Breast epithelium (tissue), 4 donors: ENCODE measurements around the gene ABI3. TPM values are rescaled to one million over a fixed set of nuclear protein-coding genes. Genes with fewer than 3 reads are reported as not detected.

Experiments used
- DNase-seq, 2 donors: peaks; one replicate each; pipeline ENCODE4 v3.0.0-alpha.2; 2019; ENCODE audit warnings: low spot score in 2 of 2
- H3K27ac ChIP-seq, 2 donors: fragments of 200-600 bp; sonication (generic) in 1 of 2; one replicate each; pipeline ENCODE4 v1.5.1; 2016 to 2019; ENCODE audit warnings: mild to moderate bottlenecking in 1 of 2
- H3K27me3 ChIP-seq, 2 donors: fragments of 200-600 bp; sonication (generic) in 1 of 2; one replicate each; pipeline versions ENCODE4 v1.5.1 to v1.6.0; 2017 to 2019; ENCODE audit warnings: control low read depth in 1 of 2, mild to moderate bottlenecking in 1 of 2
- H3K36me3 ChIP-seq: fragments of 200-600 bp; one replicate; pipeline ENCODE4 v1.5.1; 2019
- H3K4me1 ChIP-seq, 2 donors: fragments of 200-600 bp; sonication (generic); one replicate each; pipeline ENCODE4 v1.5.1; 2016 to 2019; ENCODE audit warnings: control low read depth in 1 of 2
- H3K4me3 ChIP-seq, 3 donors: fragments of 200-600 bp; sonication (generic); 1 replicate in 2 of 3; 2 replicates in 1 of 3; pipeline ENCODE4 v1.5.1; 2016 to 2019; ENCODE audit warnings: mild to moderate bottlenecking in 3 of 3, moderate library complexity in 2 of 3
- H3K9me3 ChIP-seq, 2 donors: fragments of 200-600 bp; sonication (generic) in 1 of 2; one replicate each; pipeline ENCODE4 v1.5.1; 2016 to 2019; ENCODE audit warnings: control low read depth in 1 of 2
- CTCF ChIP-seq, 3 donors: fragments of 450-650 bp; IDR thresholded peaks; one replicate each; pipeline ENCODE4 v1.5.1; 2016 to 2017; ENCODE audit warnings: antibody characterized with exemption in 3 of 3, mild to moderate bottlenecking in 3 of 3, moderate library complexity in 3 of 3
- POLR2A ChIP-seq: fragments of 450-650 bp; IDR thresholded peaks from one replicate; pipeline ENCODE4 v1.6.1; 2016; ENCODE audit warnings: antibody characterized with exemption, mild to moderate bottlenecking, moderate library complexity
- POLR2AphosphoS5 ChIP-seq, 3 donors: sonication (generic); formaldehyde crosslinking; IDR thresholded peaks; one replicate each; pipeline ENCODE4 v1.6.1; 2017; ENCODE audit warnings: antibody characterized with exemption in 3 of 3
- intact Hi-C: fragments of 100-400 bp; cut with DNase I; formaldehyde crosslinking; loops from one replicate; pipeline ENCODE4 v1.15.1; 2023; ENCODE audit warnings: low total_unique reads
- total RNA-seq, 3 donors: library from RNA; depleted of rRNA; stranded (reverse); fragments of >200 nt; gene quantifications; one replicate each; pipeline ENCODE4 v1.1.0, GENCODE V29; 2016

ABI3 gene
- total RNA-seq, 3 donors from 2014 or later, result 1.9 to 5.2 (median 5.1) TPM

GRCh38 chr17:49198211-49198610 lies 12.3 kb upstream of the ABI3 start:
- H3K4me1 ChIP-seq, result no peaks in the 10 kb centered on the region
- no peaks in the 10 kb centered on the region for H3K9me3 ChIP-seq
- H3K27me3 ChIP-seq, result no peaks in the 10 kb centered on the region
- intact Hi-C loops, result no loop called here
- no peak for DNase-seq
- H3K27ac ChIP-seq, result no peak overlapping the region
- no peaks in the 10 kb centered on the region for H3K36me3 ChIP-seq
- no peak overlapping the region for H3K4me3 ChIP-seq
- TF ChIP-seq POLR2AphosphoS5 (IDR thresholded peaks at IDR 0.05) (no peak), POLR2A (no peak), CTCF (IDR thresholded peaks at IDR 0.05) (no peak)

GRCh38 chr17:49200423-49201083 lies 10.0 kb upstream of the ABI3 start:
- Histone ChIP-seq H3K27ac (no peak overlapping the region), H3K36me3 (no peaks in the 10 kb centered on the region), H3K4me3 (no peak overlapping the region), H3K9me3 (no peaks in the 10 kb centered on the region), H3K27me3 (no peaks in the 10 kb centered on the region), H3K4me1 (no peaks in the 10 kb centered on the region)
- no peak for TF ChIP-seq POLR2AphosphoS5 (IDR thresholded peaks at IDR 0.05)
- TF ChIP-seq CTCF (IDR thresholded peaks at IDR 0.05), result no peak
- no peak for TF ChIP-seq POLR2A
- intact Hi-C loops, result no loop called here
- no peak for DNase-seq

GRCh38 chr17:49201481-49201927 lies 9.0 kb upstream of the ABI3 start:
- Histone ChIP-seq H3K4me1 (no peaks in the 10 kb centered on the region), H3K4me3 (no peak overlapping the region), H3K27ac (no peak overlapping the region), H3K36me3 (no peaks in the 10 kb centered on the region), H3K27me3 (no peaks in the 10 kb centered on the region), H3K9me3 (no peaks in the 10 kb centered on the region)
- TF ChIP-seq POLR2A (no peak), CTCF (IDR thresholded peaks at IDR 0.05) (no peak)
- intact Hi-C loops, result no loop called here
- no peak for DNase-seq

- intact Hi-C loops, result no loop called here
- no peak for DNase-seq
Measured at GRCh38 chr17:49203796-49204195, 6.7 kb upstream of the ABI3 start.

More at GRCh38 chr17:49203796-49204195, 6.7 kb upstream of the ABI3 start:
- no peaks in the 10 kb centered on the region for H3K9me3 ChIP-seq
- no peaks in the 10 kb centered on the region for H3K36me3 ChIP-seq
- H3K27ac ChIP-seq, result no peak overlapping the region
- H3K27me3 ChIP-seq, result peaks cover 0 to 4% of the 10 kb centered on the region in 2 donors
- TF ChIP-seq CTCF (IDR thresholded peaks at IDR 0.05) (no peak), POLR2A (no peak), POLR2AphosphoS5 (IDR thresholded peaks at IDR 0.05) (no peak)
- H3K4me1 ChIP-seq, result no peaks in the 10 kb centered on the region
- no peak overlapping the region for H3K4me3 ChIP-seq
